Nephron progenitor cell (in vitro differentiated cells): Measurements from ENCODE around the gene TEDDM1.

ENCODE experiments used
- DNase-seq: peaks from one replicate; pipeline ENCODE4 v3.0.0; 2021
- H3K27ac Mint-ChIP-seq: 2 replicates; pipeline ENCODE4 v1.8.0; 2021; ENCODE audit warnings: mild to moderate bottlenecking, moderate library complexity, mixed read lengths
- H3K27me3 Mint-ChIP-seq: 2 replicates; pipeline ENCODE4 v1.8.0; 2021; ENCODE audit warnings: mild to moderate bottlenecking, low read depth, mixed read lengths; ENCODE audit not compliant: poor library complexity
- H3K36me3 Mint-ChIP-seq: 2 replicates; pipeline ENCODE4 v1.8.0; 2021; ENCODE audit warnings: low read depth, mixed read lengths
- H3K4me1 Mint-ChIP-seq: 2 replicates; pipeline ENCODE4 v1.8.0; 2021; ENCODE audit warnings: mixed read lengths
- H3K4me3 Mint-ChIP-seq: 2 replicates; pipeline ENCODE4 v1.8.0; 2021; ENCODE audit warnings: mild to moderate bottlenecking, moderate library complexity, mixed read lengths
- H3K9me3 Mint-ChIP-seq: 2 replicates; pipeline ENCODE4 v1.8.0; 2021; ENCODE audit warnings: mild to moderate bottlenecking, moderate library complexity, mixed read lengths
- TF ChIP-seq, protein P1 (sequence below): fragments of 200-600 bp; sonication (generic); IDR thresholded peaks from 2 replicates; pipeline ENCODE4 v1.5.0; 2021; ENCODE audit warnings: antibody characterized with exemption

Gene TEDDM1

DNA sequence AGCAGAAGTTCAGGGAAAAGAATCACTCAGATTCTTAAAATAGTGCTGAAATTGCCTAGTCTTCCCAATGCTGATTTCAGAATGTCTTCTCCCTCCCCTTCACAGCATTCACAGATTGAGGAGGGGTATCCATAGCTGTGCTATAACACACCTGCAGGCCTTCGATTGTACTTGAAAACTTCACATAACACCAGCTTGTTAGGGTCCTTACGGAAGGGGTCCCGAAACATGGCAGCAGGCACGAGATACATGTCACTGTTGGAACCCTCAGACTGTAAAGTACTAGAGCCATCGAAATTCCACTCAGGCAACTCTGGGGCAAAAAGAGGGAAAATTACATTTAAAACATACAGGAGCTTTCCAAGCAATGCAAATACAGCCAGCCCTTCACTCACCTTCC, 13.5 kb downstream of the TEDDM1 start:
- peak overlapping the region; percentile 15 for H3K4me3 Mint-ChIP-seq
- no peak for DNase-seq
- no peaks in the 10 kb centered on the region for H3K9me3 Mint-ChIP-seq
- peaks cover 3% of the 10 kb centered on the region for H3K27me3 Mint-ChIP-seq
- H3K36me3 Mint-ChIP-seq = peaks cover 84% of the 10 kb centered on the region
- no peak overlapping the region for H3K27ac Mint-ChIP-seq
- TF ChIP-seq, protein P1, sequence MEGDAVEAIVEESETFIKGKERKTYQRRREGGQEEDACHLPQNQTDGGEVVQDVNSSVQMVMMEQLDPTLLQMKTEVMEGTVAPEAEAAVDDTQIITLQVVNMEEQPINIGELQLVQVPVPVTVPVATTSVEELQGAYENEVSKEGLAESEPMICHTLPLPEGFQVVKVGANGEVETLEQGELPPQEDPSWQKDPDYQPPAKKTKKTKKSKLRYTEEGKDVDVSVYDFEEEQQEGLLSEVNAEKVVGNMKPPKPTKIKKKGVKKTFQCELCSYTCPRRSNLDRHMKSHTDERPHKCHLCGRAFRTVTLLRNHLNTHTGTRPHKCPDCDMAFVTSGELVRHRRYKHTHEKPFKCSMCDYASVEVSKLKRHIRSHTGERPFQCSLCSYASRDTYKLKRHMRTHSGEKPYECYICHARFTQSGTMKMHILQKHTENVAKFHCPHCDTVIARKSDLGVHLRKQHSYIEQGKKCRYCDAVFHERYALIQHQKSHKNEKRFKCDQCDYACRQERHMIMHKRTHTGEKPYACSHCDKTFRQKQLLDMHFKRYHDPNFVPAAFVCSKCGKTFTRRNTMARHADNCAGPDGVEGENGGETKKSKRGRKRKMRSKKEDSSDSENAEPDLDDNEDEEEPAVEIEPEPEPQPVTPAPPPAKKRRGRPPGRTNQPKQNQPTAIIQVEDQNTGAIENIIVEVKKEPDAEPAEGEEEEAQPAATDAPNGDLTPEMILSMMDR = no peak
- peaks cover 37% of the 10 kb centered on the region for H3K4me1 Mint-ChIP-seq

DNA sequence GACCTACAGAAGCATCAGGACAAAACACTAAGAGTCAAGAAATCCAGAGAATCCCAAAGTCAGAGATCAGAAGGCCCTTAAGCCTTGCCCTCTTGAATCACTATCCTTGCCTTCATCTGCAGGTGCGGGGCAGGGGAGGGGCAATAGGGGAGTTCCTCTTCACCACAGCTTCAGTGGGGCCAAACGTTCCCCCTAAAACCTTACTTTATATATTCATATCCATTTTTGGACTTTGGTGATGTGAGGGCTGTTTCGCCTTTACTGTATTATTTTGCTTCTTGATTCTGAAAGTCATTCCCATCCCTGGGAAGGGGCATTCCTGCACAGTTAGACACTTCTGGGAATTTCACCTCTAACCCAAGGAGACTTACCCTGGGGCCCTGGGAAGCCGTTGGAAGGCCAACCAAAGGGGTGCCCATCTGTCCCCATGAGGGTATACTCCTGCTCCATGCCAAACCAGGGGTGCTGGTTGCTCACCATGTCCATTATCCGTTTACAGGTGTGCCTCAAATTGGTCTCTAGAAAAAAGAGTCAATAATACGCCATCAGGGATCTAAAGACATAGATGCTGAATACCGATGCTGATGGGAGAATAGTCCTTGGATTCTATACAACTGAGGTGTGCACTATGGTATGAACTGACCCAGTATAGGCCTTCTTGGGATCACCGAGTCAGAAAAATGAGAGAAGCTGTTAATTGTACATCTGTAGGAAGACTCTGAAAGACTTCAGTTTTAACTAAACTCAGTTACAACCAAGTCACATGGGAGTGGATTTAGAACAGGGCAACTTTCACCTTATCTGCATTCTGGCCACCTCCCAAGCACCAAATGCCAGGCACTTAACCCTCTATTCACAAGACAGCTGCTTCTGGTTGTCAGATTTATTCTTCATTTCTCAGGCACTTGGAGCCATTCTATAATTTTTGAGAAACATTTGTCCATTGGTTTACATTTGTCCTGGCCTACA, 14.3 kb downstream of the TEDDM1 start:
- peaks cover 92% of the 10 kb centered on the region for H3K36me3 Mint-ChIP-seq
- H3K9me3 Mint-ChIP-seq = no peaks in the 10 kb centered on the region
- TF ChIP-seq, protein P1 = no peak
- H3K27ac Mint-ChIP-seq = no peak overlapping the region
- peaks cover 2% of the 10 kb centered on the region for H3K27me3 Mint-ChIP-seq
- no peak for DNase-seq
- H3K4me3 Mint-ChIP-seq = no peak overlapping the region
- H3K4me1 Mint-ChIP-seq = peaks cover 37% of the 10 kb centered on the region

DNA sequence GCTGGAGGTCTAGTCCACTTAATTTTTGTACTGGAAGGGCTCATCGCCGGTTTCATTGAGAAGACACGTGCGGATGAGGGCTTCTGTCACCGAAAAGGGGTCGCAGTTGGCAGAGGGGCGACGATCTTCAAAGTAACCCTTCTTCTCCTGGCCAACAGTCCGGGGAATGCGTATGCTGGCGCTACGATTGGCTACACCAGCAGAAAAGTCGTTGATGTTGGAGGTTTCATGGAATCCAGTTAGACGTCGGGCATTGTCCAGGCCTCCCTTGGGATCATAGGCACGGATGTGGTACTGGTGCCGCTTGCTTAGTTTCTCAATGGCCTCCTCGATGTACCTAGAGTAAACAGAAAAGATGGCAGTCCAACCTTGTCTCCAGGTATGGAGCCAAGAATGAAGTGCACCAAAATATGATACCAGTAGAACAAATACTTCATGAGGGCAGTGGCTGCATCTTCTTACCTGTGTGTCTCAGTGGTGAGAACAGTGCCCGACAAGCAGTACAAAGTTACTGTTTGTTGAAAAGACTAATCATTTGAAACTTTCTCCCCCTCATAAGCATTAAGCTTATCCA, 16.0 kb downstream of the TEDDM1 start:
- Mint-ChIP-seq H3K36me3 (peaks cover 87% of the 10 kb centered on the region), H3K4me3 (no peak overlapping the region), H3K27ac (peak overlapping the region; percentile 25), H3K4me1 (peaks cover 27% of the 10 kb centered on the region), H3K27me3 (peaks cover 3% of the 10 kb centered on the region), H3K9me3 (no peaks in the 10 kb centered on the region)
- TF ChIP-seq, protein P1 = no peak
- no peak for DNase-seq

DNA sequence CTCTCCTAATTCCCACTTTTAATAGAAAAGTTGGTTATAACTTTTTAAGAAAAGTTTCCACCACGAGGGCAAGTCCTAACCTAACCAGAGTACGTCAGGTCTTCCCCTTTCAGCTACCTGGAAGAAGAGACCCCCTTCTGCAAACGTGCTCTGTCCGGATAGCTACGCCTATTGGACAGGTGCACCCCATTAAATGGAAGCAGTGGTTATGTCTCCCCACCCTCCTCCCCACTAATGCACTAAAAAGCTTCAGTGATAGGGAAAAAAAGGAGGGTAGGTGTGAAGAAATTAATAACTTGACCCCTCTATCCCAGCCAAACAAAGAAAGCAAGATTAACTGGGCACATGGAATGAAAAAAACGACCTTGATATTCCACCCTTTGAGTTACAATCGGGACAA, 16.5 kb downstream of the TEDDM1 start:
- Mint-ChIP-seq H3K4me1 (peaks cover 22% of the 10 kb centered on the region), H3K27me3 (peaks cover 3% of the 10 kb centered on the region), H3K27ac (peak overlapping the region; percentile 64), H3K9me3 (no peaks in the 10 kb centered on the region), H3K4me3 (no peak overlapping the region), H3K36me3 (peaks cover 81% of the 10 kb centered on the region)
- no peak for DNase-seq
- TF ChIP-seq, protein P1 = no peak

GRCh38 chr1:182383037-182383661, 17.3 kb downstream of the TEDDM1 start:
- no peak overlapping the region for H3K27ac Mint-ChIP-seq
- peaks cover 3% of the 10 kb centered on the region for H3K27me3 Mint-ChIP-seq
- no peak overlapping the region for H3K4me3 Mint-ChIP-seq
- no peak for DNase-seq
- H3K36me3 Mint-ChIP-seq = peaks cover 73% of the 10 kb centered on the region
- TF ChIP-seq, protein P1 = no peak
- peaks cover 14% of the 10 kb centered on the region for H3K4me1 Mint-ChIP-seq
- no peaks in the 10 kb centered on the region for H3K9me3 Mint-ChIP-seq
